Activated CD4-positive, alpha-beta T cell treated with anti-CD3 and anti-CD28 coated beads for 36 hours (primary cell): ENCODE data around the gene NKAIN4. TPM values are rescaled to one million over a fixed set of nuclear protein-coding genes. Genes with fewer than 3 reads are reported as not detected.
"Not testable (repeated sequence)": the region's sequence is repeated elsewhere in the genome, so short reads cannot be mapped to it uniquely, and the experiment has no call there.

Experiments used
- ATAC-seq: fragments of 200-7000 bp; cut with Tn5 transposase; one replicate; pipeline ENCODE4 v1.10.0; 2021; ENCODE audit warnings: mild to moderate bottlenecking, moderate library complexity
- CTCF ChIA-PET: fragments of 350-600 bp; sonication (Branson Sonifier 250); formaldehyde crosslinking; loops from one replicate; lab custom pipeline; 2021; ENCODE audit warnings: antibody characterized with exemption; lab: Charles Lee
- POLR2A ChIA-PET: fragments of 350-600 bp; sonication (Branson Sonifier 250); formaldehyde crosslinking; loops from one replicate; lab custom pipeline; 2021; ENCODE audit warnings: antibody characterized with exemption, inconsistent platforms; lab: Charles Lee
- DNase-seq: peaks from one replicate; pipeline ENCODE4 v3.0.0-alpha.2; 2020
- H3K27ac Mint-ChIP-seq: one replicate; pipeline ENCODE4 v1.8.0; 2021; ENCODE audit warnings: mixed read lengths
- H3K27me3 Mint-ChIP-seq: one replicate; pipeline ENCODE4 v1.8.0; 2021; ENCODE audit warnings: mixed read lengths
- H3K36me3 Mint-ChIP-seq: one replicate; pipeline ENCODE4 v1.8.0; 2021; ENCODE audit warnings: low read depth, mixed read lengths
- H3K4me1 Mint-ChIP-seq: one replicate; pipeline ENCODE4 v1.8.0; 2021; ENCODE audit warnings: mixed read lengths
- H3K4me3 Mint-ChIP-seq: one replicate; pipeline ENCODE4 v1.8.0; 2021; ENCODE audit warnings: mild to moderate bottlenecking, moderate library complexity, mixed read lengths
- H3K9me3 Mint-ChIP-seq: one replicate; pipeline ENCODE4 v1.8.0; 2021; ENCODE audit warnings: low read depth, mixed read lengths
- intact Hi-C, 2 experiments: fragments of 100-400 bp; cut with DNase I in 1 of 2; cut with micrococcal nuclease in 1 of 2; formaldehyde crosslinking; loops; one replicate each; pipeline versions ENCODE4 v1.14.2 to v1.15.1; 2022 to 2024; cut with DNase I, micrococcal nuclease
- total RNA-seq, 2 experiments: library from RNA; stranded (reverse); gene quantifications; one replicate each; pipeline ENCODE4 v1.2.3, GENCODE V29; 2021

NKAIN4 gene
- total RNA-seq, 2 experiments from 2014 or later = not detected

- ChIA-PET POLR2A (no interaction called here), CTCF (interaction anchor here (0.6 to 1.3 kb wide), 2 partner anchors 31 to 90 kb away, joined by 3 read pairs; no protein-coding TSS in a partner anchor)
- H3K4me1 Mint-ChIP-seq = peaks cover 3% of the 10 kb centered on the region
- H3K9me3 Mint-ChIP-seq = no peaks in the 10 kb centered on the region
- no peak overlapping the region for H3K27ac Mint-ChIP-seq
- intact Hi-C loops = no loop called here
- no peaks in the 10 kb centered on the region for H3K36me3 Mint-ChIP-seq
- H3K4me3 Mint-ChIP-seq = no peak overlapping the region
- peaks cover 40% of the 10 kb centered on the region for H3K27me3 Mint-ChIP-seq
- DNase-seq (no peak), ATAC-seq (no peak)
These were observed 532 bp upstream of the NKAIN4 start for GRCh38 chr20:63254606-63255384.

GRCh38 chr20:63253438-63254231, 628 bp downstream of the NKAIN4 start:
- ChIA-PET POLR2A (no interaction called here), CTCF (interaction anchor here (2.6 kb wide), 1 partner anchor 30 kb away, joined by 13 read pairs; no protein-coding TSS in a partner anchor)
- H3K27ac Mint-ChIP-seq = no peak overlapping the region
- ATAC-seq = no peak
- intact Hi-C loops = loop anchor here in 1 of 2 experiments (2.0 kb wide), 1 partner anchor 31 kb away; no protein-coding TSS in a partner anchor
- H3K36me3 Mint-ChIP-seq = no peaks in the 10 kb centered on the region
- no peak overlapping the region for H3K4me3 Mint-ChIP-seq
- no peaks in the 10 kb centered on the region for H3K9me3 Mint-ChIP-seq
- H3K4me1 Mint-ChIP-seq = peaks cover 3% of the 10 kb centered on the region
- no peak for DNase-seq
- H3K27me3 Mint-ChIP-seq = peaks cover 41% of the 10 kb centered on the region

- ATAC-seq = no peak
- peaks cover 3% of the 10 kb centered on the region for H3K4me1 Mint-ChIP-seq
- H3K27me3 Mint-ChIP-seq = peaks cover 45% of the 10 kb centered on the region
- intact Hi-C loops = loop anchor here in 1 of 2 experiments (2.0 kb wide), 1 partner anchor 30 kb away; no protein-coding TSS in a partner anchor
- H3K27ac Mint-ChIP-seq = no peak overlapping the region
- CTCF ChIA-PET = interaction anchor here (2.6 kb wide), 1 partner anchor 30 kb away, joined by 13 read pairs; no protein-coding TSS in a partner anchor
- H3K4me3 Mint-ChIP-seq = no peak overlapping the region
- H3K9me3 Mint-ChIP-seq = no peaks in the 10 kb centered on the region
- POLR2A ChIA-PET = no interaction called here
- DNase-seq = no peak
- no peaks in the 10 kb centered on the region for H3K36me3 Mint-ChIP-seq
These were observed 1.2 kb downstream of the NKAIN4 start for GRCh38 chr20:63253065-63253437.

- H3K4me1 Mint-ChIP-seq = peaks cover 3% of the 10 kb centered on the region
- DNase-seq = no peak
- POLR2A ChIA-PET = no interaction called here
- peaks cover 40% of the 10 kb centered on the region for H3K27me3 Mint-ChIP-seq
- no peak for ATAC-seq
- CTCF ChIA-PET = interaction anchor here (0.6 to 2.6 kb wide), 2 partner anchors 21 to 29 kb away, joined by 3 to 13 read pairs; no protein-coding TSS in a partner anchor
- H3K27ac Mint-ChIP-seq = no peak overlapping the region
- H3K36me3 Mint-ChIP-seq = no peaks in the 10 kb centered on the region
- intact Hi-C loops = loop anchor here in 1 of 2 experiments (2.0 kb wide), 1 partner anchor 29 kb away; no protein-coding TSS in a partner anchor
- no peaks in the 10 kb centered on the region for H3K9me3 Mint-ChIP-seq
- H3K4me3 Mint-ChIP-seq = no peak overlapping the region
These were observed 2.0 kb downstream of the NKAIN4 start for GRCh38 chr20:63252284-63252711.

GRCh38 chr20:63251350-63251749, 2.9 kb downstream of the NKAIN4 start:
- peaks cover 32% of the 10 kb centered on the region for H3K27me3 Mint-ChIP-seq
- CTCF ChIA-PET = interaction anchor here (2.6 kb wide), 1 partner anchor 28 kb away, joined by 13 read pairs; no protein-coding TSS in a partner anchor
- H3K27ac Mint-ChIP-seq, H3K4me3 Mint-ChIP-seq, ATAC-seq, H3K36me3 Mint-ChIP-seq, POLR2A ChIA-PET, H3K9me3 Mint-ChIP-seq, intact Hi-C loops, H3K4me1 Mint-ChIP-seq: not testable (repeated sequence)
- DNase-seq = peak; percentile 30

GRCh38 chr20:63249891-63250290, 4.4 kb downstream of the NKAIN4 start:
- intact Hi-C loops = no loop called here
- Mint-ChIP-seq H3K36me3 (no peaks in the 10 kb centered on the region), H3K4me1 (peaks cover 3% of the 10 kb centered on the region), H3K9me3 (no peaks in the 10 kb centered on the region), H3K27me3 (peaks cover 24% of the 10 kb centered on the region), H3K4me3 (no peak overlapping the region), H3K27ac (no peak overlapping the region)
- DNase-seq (no peak), ATAC-seq (no peak)
- ChIA-PET CTCF (interaction anchor here (1.0 kb wide), 1 partner anchor 27 kb away, joined by 4 read pairs; no protein-coding TSS in a partner anchor), POLR2A (no interaction called here)

- no peak overlapping the region for H3K4me3 Mint-ChIP-seq
- ATAC-seq = no peak
- peaks cover 22% of the 10 kb centered on the region for H3K27me3 Mint-ChIP-seq
- intact Hi-C loops = no loop called here
- peaks cover 3% of the 10 kb centered on the region for H3K4me1 Mint-ChIP-seq
- no peaks in the 10 kb centered on the region for H3K36me3 Mint-ChIP-seq
- DNase-seq = no peak
- ChIA-PET POLR2A (no interaction called here), CTCF (interaction anchor here (1.0 kb wide), 1 partner anchor 26 kb away, joined by 4 read pairs; no protein-coding TSS in a partner anchor)
- no peak overlapping the region for H3K27ac Mint-ChIP-seq
- H3K9me3 Mint-ChIP-seq = no peaks in the 10 kb centered on the region
These were observed 5.2 kb downstream of the NKAIN4 start for GRCh38 chr20:63248835-63249591.

GRCh38 chr20:63247671-63248228, 6.5 kb downstream of the NKAIN4 start:
- Mint-ChIP-seq H3K4me1 (no peaks in the 10 kb centered on the region), H3K36me3 (no peaks in the 10 kb centered on the region), H3K9me3 (no peaks in the 10 kb centered on the region), H3K4me3 (no peak overlapping the region), H3K27me3 (peaks cover 17% of the 10 kb centered on the region), H3K27ac (no peak overlapping the region)
- DNase-seq = no peak
- no peak for ATAC-seq
- CTCF ChIA-PET = no interaction called here
- POLR2A ChIA-PET = no interaction called here
- intact Hi-C loops = no loop called here

GRCh38 chr20:63246490-63247288, 7.6 kb downstream of the NKAIN4 start:
- no peak overlapping the region for H3K4me3 Mint-ChIP-seq
- peaks cover 13% of the 10 kb centered on the region for H3K27me3 Mint-ChIP-seq
- H3K36me3 Mint-ChIP-seq = no peaks in the 10 kb centered on the region
- H3K27ac Mint-ChIP-seq = no peak overlapping the region
- intact Hi-C loops = no loop called here
- ATAC-seq (no peak), DNase-seq (no peak)
- no peaks in the 10 kb centered on the region for H3K4me1 Mint-ChIP-seq
- ChIA-PET POLR2A (no interaction called here), CTCF (interaction anchor here (1.2 kb wide), 1 partner anchor 267 kb away, joined by 4 read pairs; no protein-coding TSS in a partner anchor)
- H3K9me3 Mint-ChIP-seq = no peaks in the 10 kb centered on the region

GRCh38 chr20:63244468-63244867, 9.8 kb downstream of the NKAIN4 start:
- POLR2A ChIA-PET = no interaction called here
- Mint-ChIP-seq H3K27ac (no peak overlapping the region), H3K4me3 (no peak overlapping the region), H3K9me3 (no peaks in the 10 kb centered on the region), H3K4me1 (no peaks in the 10 kb centered on the region), H3K27me3 (peaks cover 5% of the 10 kb centered on the region), H3K36me3 (no peaks in the 10 kb centered on the region)
- CTCF ChIA-PET = interaction anchor here (0.5 kb wide), 1 partner anchor 90 kb away, joined by 3 read pairs; no protein-coding TSS in a partner anchor
- ATAC-seq = no peak
- DNase-seq = no peak
- intact Hi-C loops = no loop called here
